K562 (cell line): Measurements from ENCODE around the gene EIF4G2. TPM values are rescaled to one million over a fixed set of nuclear protein-coding genes. Genes with fewer than 3 reads are reported as not detected.

Source experiments
- ATF6 ChIP-seq: sonication (generic); formaldehyde crosslinking; IDR thresholded peaks from 2 replicates; pipeline ENCODE4 v1.4.0; 2020; ENCODE audit warnings: mild to moderate bottlenecking, missing genetic modification reagents
- BRCA1 ChIP-seq, 2 experiments: fragments of 450-650 bp in 1 of 2; sonication (generic) in 1 of 2; formaldehyde crosslinking in 1 of 2; IDR thresholded peaks; 2 replicates each; pipeline versions ENCODE4 v1.5.0 to v1.6.1; 2017 to 2020; ENCODE audit warnings: mild to moderate bottlenecking in 1 of 2, missing genetic modification reagents in 1 of 2
- CLOCK ChIP-seq: fragments of 250-450 bp; sonication (Bioruptor Pico); IDR thresholded peaks from 2 replicates; pipeline ENCODE4 v1.4.0; 2020; ENCODE audit warnings: mild to moderate bottlenecking, moderate library complexity, borderline replicate concordance
- ELF4 ChIP-seq: fragments of 450-650 bp; formaldehyde crosslinking; IDR thresholded peaks from 2 replicates; pipeline ENCODE4 v1.4.0; 2022; ENCODE audit warnings: missing genetic modification characterization
- FOSL1 ChIP-seq: fragments of 200-800 bp; sonication (Bioruptor generic); conservative IDR thresholded peaks from 2 replicates; pipeline ENCODE4 v1.6.1; 2016; ENCODE audit warnings: missing genetic modification characterization, missing compliant biosample characterization
- IRF2 ChIP-seq: sonication (generic); formaldehyde crosslinking; IDR thresholded peaks from 2 replicates; pipeline ENCODE4 v1.8.1; 2022; ENCODE audit warnings: mild to moderate bottlenecking, missing genetic modification reagents
- MAZ ChIP-seq, 2 experiments: fragments of 450-650 bp in 1 of 2; sonication (generic) in 1 of 2; formaldehyde crosslinking; IDR thresholded peaks in 1 of 2; conservative IDR thresholded peaks in 1 of 2; 2 replicates each; pipeline versions ENCODE4 v1.4.0 to v1.5.0; 2020; ENCODE audit warnings: mild to moderate bottlenecking in 1 of 2, missing genetic modification reagents in 1 of 2
- MLX ChIP-seq, 2 experiments: fragments of 450-650 bp in 1 of 2; sonication (generic) in 1 of 2; formaldehyde crosslinking; conservative IDR thresholded peaks; 2 replicates each; pipeline versions ENCODE4 v1.4.0 to v1.8.1; 2020 to 2022; ENCODE audit warnings: mild to moderate bottlenecking in 1 of 2, missing genetic modification reagents in 1 of 2
- NFRKB ChIP-seq: fragments of 450-650 bp; IDR thresholded peaks from 2 replicates; pipeline ENCODE4 v1.6.1; 2016; ENCODE audit warnings: low read depth
- POLR3G ChIP-seq: IDR thresholded peaks from 2 replicates; pipeline ENCODE4 v1.6.1; 2011; ENCODE audit not compliant: insufficient read length, insufficient replicate concordance; ENCODE audit errors: extremely low read depth
- PPARD ChIP-seq: fragments of 250-450 bp; sonication (Bioruptor Pico); IDR thresholded peaks from 2 replicates; pipeline ENCODE4 v1.8.0; 2022; ENCODE audit warnings: inconsistent platforms, mild to moderate bottlenecking, moderate library complexity
- RBFOX2 ChIP-seq: fragments of 200-400 bp; formaldehyde crosslinking; IDR thresholded peaks from 2 replicates; pipeline ENCODE4 v1.6.1; 2017; ENCODE audit warnings: low read depth, mild to moderate bottlenecking, low read length, moderate library complexity
- RBM17 ChIP-seq: fragments of 200-400 bp; formaldehyde crosslinking; IDR thresholded peaks from 2 replicates; pipeline ENCODE4 v1.6.1; 2017; ENCODE audit warnings: low read depth, mild to moderate bottlenecking, low read length, borderline replicate concordance
- SIX5 ChIP-seq, 2 experiments: IDR thresholded peaks; 2 replicates each; pipeline ENCODE4 v1.6.1; 2011; ENCODE audit warnings: low read length in 2 of 2, borderline replicate concordance in 1 of 2, low read depth in 1 of 2, mild to moderate bottlenecking in 1 of 2, moderate library complexity in 1 of 2; ENCODE audit not compliant: insufficient read depth in 1 of 2
- SRF ChIP-seq, 2 experiments: fragments of 250-450, 450-650 bp in 1 of 2; sonication (Bioruptor Pico) in 1 of 2; sonication (generic) in 1 of 2; formaldehyde crosslinking; IDR thresholded peaks; 2 replicates each; pipeline versions ENCODE4 v1.5.0 to v1.5.1; 2020 to 2022; ENCODE audit warnings: mild to moderate bottlenecking in 1 of 2, missing genetic modification reagents in 1 of 2
- SRSF3 ChIP-seq: fragments of 200-400 bp; formaldehyde crosslinking; IDR thresholded peaks from 2 replicates; pipeline ENCODE4 v1.6.1; 2016; ENCODE audit warnings: mild to moderate bottlenecking, low read length, moderate library complexity; ENCODE audit not compliant: insufficient read depth
- ZFX ChIP-seq: sonication (generic); formaldehyde crosslinking; IDR thresholded peaks from 2 replicates; pipeline ENCODE4 v1.8.0; 2022; ENCODE audit warnings: mild to moderate bottlenecking, missing genetic modification reagents, moderate library complexity
- ZNF232 ChIP-seq: sonication (generic); formaldehyde crosslinking; IDR thresholded peaks from 2 replicates; pipeline ENCODE4 v1.8.0; 2022; ENCODE audit warnings: mild to moderate bottlenecking, missing genetic modification reagents
- ZNF639 ChIP-seq, 2 experiments: fragments of 200-800 bp in 1 of 2; sonication (Bioruptor generic) in 1 of 2; sonication (generic) in 1 of 2; formaldehyde crosslinking in 1 of 2; IDR thresholded peaks in 1 of 2; conservative IDR thresholded peaks in 1 of 2; 2 replicates each; pipeline versions ENCODE4 v1.5.0 to v1.6.1; 2016 to 2020; ENCODE audit warnings: missing compliant biosample characterization in 1 of 2, missing genetic modification characterization in 1 of 2, missing genetic modification reagents in 1 of 2
- ZNF764 ChIP-seq: fragments of 250-450 bp; sonication (Bioruptor Pico); IDR thresholded peaks from 2 replicates; pipeline ENCODE4 v1.4.0; 2020; ENCODE audit warnings: low read depth, mild to moderate bottlenecking, moderate library complexity
- polyA plus RNA-seq, 8 experiments: library from polyadenylated mRNA; depleted of rRNA in 4 of 8; stranded (reverse) in 5 of 8; unstranded in 3 of 8; fragments of >200 nt; fragmentation: Nextera tagmentation in 2 of 8; fragmentation: Illumina TruSeq in 1 of 8; extraction: Ambion mirVana in 2 of 8; extraction: Trizol in 1 of 8; gene quantifications; 2 replicates each; pipeline versions ENCODE4 v1.2.1 to v1.2.3, GENCODE V29; 2011 to 2014; ENCODE audit warnings: inconsistent platforms in 1 of 8, missing spikeins in 1 of 8
- total RNA-seq, 7 experiments: library from RNA; depleted of rRNA in 6 of 7; stranded (reverse); fragments of >200 nt in 6 of 7; fragmentation: Illumina TruSeq in 2 of 7; extraction: Trizol in 2 of 7; gene quantifications; 2 replicates each; pipeline versions ENCODE4 v1.2.1 to v1.2.3, GENCODE V29; 2011 to 2021; ENCODE audit warnings: low replicate concordance in 1 of 7

The EIF4G2 gene
- total and polyA plus RNA-seq, 9 of the 15 experiments (the other 6 are each of a cell fraction or from before 2014, with no cell fraction given), result 206 to 790 (median 646) TPM

GRCh38 chr11:10808235-10808552 lies 532 bp downstream of the EIF4G2 start (continued):
- TF ChIP-seq CLOCK (CRISPR knock-in tag) (no peak), PPARD (no peak), ATF6 (CRISPR knock-in tag) (no peak), POLR3G (no peak), RBFOX2 (peak; percentile 97), MAZ (CRISPR knock-in tag; conservative IDR thresholded peaks at IDR 0.05 in 1 of 2, IDR thresholded peaks at IDR 0.05 in 1 of 2) (0 out of 4 replicates have a peak, but pooled peaks of 1 of the 2 experiments have one; percentile 4), FOSL1 (0 out of 2 replicates have a peak, but pooled peaks have one; percentile 6), BRCA1 (IDR thresholded peaks at IDR 0.05) (no peak), BRCA1 (CRISPR knock-in tag; IDR thresholded peaks at IDR 0.05) (0 out of 2 replicates have a peak, but pooled peaks have one; percentile 53), SIX5 (IDR thresholded peaks at IDR 0.05; ENCODE audit: borderline replicate concordance in 1 of 2, insufficient read depth in 1 of 2, low read depth in 1 of 2, low read length in 2 of 2) (no peak), NFRKB (no peak), ELF4 (no peak), SRF (CRISPR knock-in tag; IDR thresholded peaks at IDR 0.05) (peak in 1 of 2 experiments; percentile 35; a peak in 1 of 4 replicates), ZFX (peak; percentile 77), RBM17 (no peak), MLX (CRISPR knock-in tag; conservative IDR thresholded peaks at IDR 0.05) (peak in 1 of 2 experiments; percentile 72; a peak in 1 of 4 replicates), ZNF764 (CRISPR knock-in tag) (no peak), ZNF232 (0 out of 2 replicates have a peak, but pooled peaks have one; percentile 27), SRSF3 (peak; percentile 78; the same call in 1 of the 2 replicates), ZNF639 (CRISPR knock-in tag; conservative IDR thresholded peaks at IDR 0.05 in 1 of 2, IDR thresholded peaks at IDR 0.05 in 1 of 2) (no peak), IRF2 (CRISPR knock-in tag) (peak; percentile 44; the same call in 1 of the 2 replicates)
